Measurements from ENCODE around the gene MIEN1. TPM values are rescaled to one million over a fixed set of nuclear protein-coding genes. Genes with fewer than 3 reads are reported as not detected.

The MIEN1 gene
- total and polyA plus RNA-seq, 2 of the 13 experiments (the other 11 are each of a cell fraction or from before 2014, with no cell fraction given) = 40.6 to 56.6 TPM

DNA sequence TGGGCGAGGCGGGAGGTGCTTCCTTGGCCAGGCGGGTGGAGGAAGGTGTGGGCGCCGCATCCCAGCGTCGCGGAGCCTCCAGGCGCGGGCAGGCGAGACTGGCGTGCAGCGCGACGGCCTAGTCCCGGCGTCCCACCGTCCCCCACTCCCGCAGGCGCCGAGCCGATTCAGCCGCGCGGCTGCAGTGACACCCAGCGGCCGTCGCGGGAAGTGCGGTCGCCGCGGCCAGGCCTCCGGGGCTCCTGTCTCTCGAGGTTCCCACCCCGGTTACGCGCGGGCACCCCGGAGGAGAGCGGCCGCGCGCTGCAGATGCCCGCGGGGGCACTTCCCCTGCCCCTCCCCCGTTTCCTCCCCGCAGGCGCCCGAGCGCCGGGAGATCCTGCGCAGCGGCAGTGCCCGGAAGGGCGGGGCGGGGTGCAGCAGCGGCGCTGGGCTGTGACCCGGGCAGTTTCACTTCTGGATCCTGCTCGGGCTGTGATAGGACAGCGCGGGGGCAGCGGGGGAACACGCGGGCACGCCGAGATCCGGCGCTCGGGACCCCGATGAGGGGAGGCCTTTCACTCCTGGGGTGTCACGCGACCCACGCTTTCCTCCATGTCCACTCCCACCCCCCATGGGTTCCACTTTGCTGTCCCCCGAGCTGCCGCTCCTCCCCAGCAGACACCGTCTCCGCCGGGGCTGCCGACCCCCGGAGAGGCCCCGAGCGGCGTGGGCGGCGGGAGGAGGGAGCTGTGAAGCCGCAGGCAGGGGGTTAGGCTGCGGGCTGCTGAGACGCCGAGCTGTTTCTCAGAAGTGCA lies 24.0 kb upstream of the MIEN1 start (continued):
- TF ChIP-seq, protein P1, sequence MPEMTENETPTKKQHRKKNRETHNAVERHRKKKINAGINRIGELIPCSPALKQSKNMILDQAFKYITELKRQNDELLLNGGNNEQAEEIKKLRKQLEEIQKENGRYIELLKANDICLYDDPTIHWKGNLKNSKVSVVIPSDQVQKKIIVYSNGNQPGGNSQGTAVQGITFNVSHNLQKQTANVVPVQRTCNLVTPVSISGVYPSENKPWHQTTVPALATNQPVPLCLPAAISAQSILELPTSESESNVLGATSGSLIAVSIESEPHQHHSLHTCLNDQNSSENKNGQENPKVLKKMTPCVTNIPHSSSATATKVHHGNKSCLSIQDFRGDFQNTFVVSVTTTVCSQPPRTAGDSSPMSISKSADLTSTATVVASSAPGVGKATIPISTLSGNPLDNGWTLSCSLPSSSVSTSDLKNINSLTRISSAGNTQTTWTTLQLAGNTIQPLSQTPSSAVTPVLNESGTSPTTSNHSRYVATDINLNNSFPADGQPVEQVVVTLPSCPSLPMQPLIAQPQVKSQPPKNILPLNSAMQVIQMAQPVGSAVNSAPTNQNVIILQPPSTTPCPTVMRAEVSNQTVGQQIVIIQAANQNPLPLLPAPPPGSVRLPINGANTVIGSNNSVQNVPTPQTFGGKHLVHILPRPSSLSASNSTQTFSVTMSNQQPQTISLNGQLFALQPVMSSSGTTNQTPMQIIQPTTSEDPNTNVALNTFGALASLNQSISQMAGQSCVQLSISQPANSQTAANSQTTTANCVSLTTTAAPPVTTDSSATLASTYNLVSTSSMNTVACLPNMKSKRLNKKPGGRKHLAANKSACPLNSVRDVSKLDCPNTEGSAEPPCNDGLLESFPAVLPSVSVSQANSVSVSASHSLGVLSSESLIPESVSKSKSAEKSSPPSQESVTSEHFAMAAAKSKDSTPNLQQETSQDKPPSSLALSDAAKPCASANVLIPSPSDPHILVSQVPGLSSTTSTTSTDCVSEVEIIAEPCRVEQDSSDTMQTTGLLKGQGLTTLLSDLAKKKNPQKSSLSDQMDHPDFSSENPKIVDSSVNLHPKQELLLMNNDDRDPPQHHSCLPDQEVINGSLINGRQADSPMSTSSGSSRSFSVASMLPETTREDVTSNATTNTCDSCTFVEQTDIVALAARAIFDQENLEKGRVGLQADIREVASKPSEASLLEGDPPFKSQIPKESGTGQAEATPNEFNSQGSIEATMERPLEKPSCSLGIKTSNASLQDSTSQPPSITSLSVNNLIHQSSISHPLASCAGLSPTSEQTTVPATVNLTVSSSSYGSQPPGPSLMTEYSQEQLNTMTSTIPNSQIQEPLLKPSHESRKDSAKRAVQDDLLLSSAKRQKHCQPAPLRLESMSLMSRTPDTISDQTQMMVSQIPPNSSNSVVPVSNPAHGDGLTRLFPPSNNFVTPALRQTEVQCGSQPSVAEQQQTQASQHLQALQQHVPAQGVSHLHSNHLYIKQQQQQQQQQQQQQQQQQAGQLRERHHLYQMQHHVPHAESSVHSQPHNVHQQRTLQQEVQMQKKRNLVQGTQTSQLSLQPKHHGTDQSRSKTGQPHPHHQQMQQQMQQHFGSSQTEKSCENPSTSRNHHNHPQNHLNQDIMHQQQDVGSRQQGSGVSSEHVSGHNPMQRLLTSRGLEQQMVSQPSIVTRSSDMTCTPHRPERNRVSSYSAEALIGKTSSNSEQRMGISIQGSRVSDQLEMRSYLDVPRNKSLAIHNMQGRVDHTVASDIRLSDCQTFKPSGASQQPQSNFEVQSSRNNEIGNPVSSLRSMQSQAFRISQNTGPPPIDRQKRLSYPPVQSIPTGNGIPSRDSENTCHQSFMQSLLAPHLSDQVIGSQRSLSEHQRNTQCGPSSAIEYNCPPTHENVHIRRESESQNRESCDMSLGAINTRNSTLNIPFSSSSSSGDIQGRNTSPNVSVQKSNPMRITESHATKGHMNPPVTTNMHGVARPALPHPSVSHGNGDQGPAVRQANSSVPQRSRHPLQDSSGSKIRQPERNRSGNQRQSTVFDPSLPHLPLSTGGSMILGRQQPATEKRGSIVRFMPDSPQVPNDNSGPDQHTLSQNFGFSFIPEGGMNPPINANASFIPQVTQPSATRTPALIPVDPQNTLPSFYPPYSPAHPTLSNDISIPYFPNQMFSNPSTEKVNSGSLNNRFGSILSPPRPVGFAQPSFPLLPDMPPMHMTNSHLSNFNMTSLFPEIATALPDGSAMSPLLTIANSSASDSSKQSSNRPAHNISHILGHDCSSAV (CRISPR knock-in tag; IDR thresholded peaks at IDR 0.05; ENCODE audit: borderline replicate concordance) = 0 out of 2 replicates have a peak, but pooled peaks have one; percentile 85
- TF ChIP-seq ZNF563 (CRISPR knock-in tag; IDR thresholded peaks at IDR 0.05) = peak; percentile 98
- TF ChIP-seq FOSL2 (CRISPR knock-in tag; IDR thresholded peaks at IDR 0.05) = peak; percentile 18; the same call in 1 of the 2 replicates
- TF ChIP-seq, protein P2, sequence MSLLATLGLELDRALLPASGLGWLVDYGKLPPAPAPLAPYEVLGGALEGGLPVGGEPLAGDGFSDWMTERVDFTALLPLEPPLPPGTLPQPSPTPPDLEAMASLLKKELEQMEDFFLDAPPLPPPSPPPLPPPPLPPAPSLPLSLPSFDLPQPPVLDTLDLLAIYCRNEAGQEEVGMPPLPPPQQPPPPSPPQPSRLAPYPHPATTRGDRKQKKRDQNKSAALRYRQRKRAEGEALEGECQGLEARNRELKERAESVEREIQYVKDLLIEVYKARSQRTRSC (CRISPR knock-in tag; IDR thresholded peaks at IDR 0.05; ENCODE audit: low read depth) = peak; percentile 94
- TF ChIP-seq ZNF282 (IDR thresholded peaks at IDR 0.05; ENCODE audit: partially characterized antibody) = no peak
- TF ChIP-seq SP5 (CRISPR knock-in tag; IDR thresholded peaks at IDR 0.05; ENCODE audit: borderline replicate concordance, low read depth) = peak; percentile 65
- no peak for TF ChIP-seq NFE2 (CRISPR knock-in tag; IDR thresholded peaks at IDR 0.05)
- TF ChIP-seq SRY (CRISPR knock-in tag; IDR thresholded peaks at IDR 0.05) = peak; percentile 80; the same call in 1 of the 2 replicates
- peak; percentile 81; the same call in 1 of the 2 replicates for TF ChIP-seq CCDC6 (CRISPR knock-in tag; IDR thresholded peaks at IDR 0.05)
- peak; percentile 94 for TF ChIP-seq KDM3A (CRISPR knock-in tag; IDR thresholded peaks at IDR 0.05; ENCODE audit: low read depth)
- no peak; the same call in none of the 2 replicates for TF ChIP-seq ZNF225 (CRISPR knock-in tag; IDR thresholded peaks at IDR 0.05)
- peak; percentile 98 for TF ChIP-seq STAG1 (CRISPR knock-in tag; IDR thresholded peaks at IDR 0.05)
- peak; percentile 88 for TF ChIP-seq HNRNPK (IDR thresholded peaks at IDR 0.05; ENCODE audit: low read depth, low read length, poor library complexity, severe bottlenecking)
- no peak for TF ChIP-seq RFX3 (CRISPR knock-in tag; IDR thresholded peaks at IDR 0.05)
- TF ChIP-seq, protein P3, sequence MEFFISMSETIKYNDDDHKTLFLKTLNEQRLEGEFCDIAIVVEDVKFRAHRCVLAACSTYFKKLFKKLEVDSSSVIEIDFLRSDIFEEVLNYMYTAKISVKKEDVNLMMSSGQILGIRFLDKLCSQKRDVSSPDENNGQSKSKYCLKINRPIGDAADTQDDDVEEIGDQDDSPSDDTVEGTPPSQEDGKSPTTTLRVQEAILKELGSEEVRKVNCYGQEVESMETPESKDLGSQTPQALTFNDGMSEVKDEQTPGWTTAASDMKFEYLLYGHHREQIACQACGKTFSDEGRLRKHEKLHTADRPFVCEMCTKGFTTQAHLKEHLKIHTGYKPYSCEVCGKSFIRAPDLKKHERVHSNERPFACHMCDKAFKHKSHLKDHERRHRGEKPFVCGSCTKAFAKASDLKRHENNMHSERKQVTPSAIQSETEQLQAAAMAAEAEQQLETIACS (CRISPR knock-in tag; IDR thresholded peaks at IDR 0.05) = peak; percentile 97
- TF ChIP-seq STAT5B (CRISPR knock-in tag; IDR thresholded peaks at IDR 0.05) = 0 out of 2 replicates have a peak, but pooled peaks have one; percentile 27
- no peak for TF ChIP-seq NR2F1 (CRISPR knock-in tag; IDR thresholded peaks at IDR 0.05)
- peak; percentile 87 for TF ChIP-seq ZNF331 (CRISPR knock-in tag; IDR thresholded peaks at IDR 0.05)
- peak; percentile 75; the same call in 1 of the 2 replicates for TF ChIP-seq ZNF335 (CRISPR knock-in tag; IDR thresholded peaks at IDR 0.05)
- no peak for TF ChIP-seq THYN1 (CRISPR knock-in tag; IDR thresholded peaks at IDR 0.05; ENCODE audit: borderline replicate concordance, low read depth)

Measured in HepG2 (cell line).